Measurements from ENCODE around the gene TECPR1. TPM values are rescaled to one million over a fixed set of nuclear protein-coding genes. Genes with fewer than 3 reads are reported as not detected.

TECPR1 gene
- total and polyA plus RNA-seq, 2 experiments from 2014 or later, result 4.6 to 24.4 TPM

DNA sequence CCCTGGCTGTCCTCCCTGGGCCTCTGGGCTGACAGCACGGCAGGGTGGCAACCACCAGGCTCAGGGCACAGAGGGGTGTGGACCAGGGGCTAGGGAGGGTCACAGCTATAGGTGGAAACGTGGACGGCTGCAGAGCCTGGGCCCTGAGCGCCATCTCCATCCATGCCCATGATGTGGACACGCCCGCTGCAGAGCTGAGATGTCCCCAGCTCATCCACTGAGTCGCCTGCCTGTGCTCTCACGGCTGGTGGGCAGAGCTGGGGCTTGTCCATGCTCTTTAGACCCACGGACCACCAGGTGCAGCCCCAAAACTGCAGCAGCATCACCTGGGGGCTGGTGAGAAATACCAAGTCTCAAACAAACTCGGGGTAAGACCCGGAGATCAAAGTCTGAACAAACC, 16.1 kb downstream of the TECPR1 start (continued):
- no peak for TF ChIP-seq STAT1 (IDR thresholded peaks at IDR 0.05; ENCODE audit: unreplicated experiment)
- TF ChIP-seq, protein P1, sequence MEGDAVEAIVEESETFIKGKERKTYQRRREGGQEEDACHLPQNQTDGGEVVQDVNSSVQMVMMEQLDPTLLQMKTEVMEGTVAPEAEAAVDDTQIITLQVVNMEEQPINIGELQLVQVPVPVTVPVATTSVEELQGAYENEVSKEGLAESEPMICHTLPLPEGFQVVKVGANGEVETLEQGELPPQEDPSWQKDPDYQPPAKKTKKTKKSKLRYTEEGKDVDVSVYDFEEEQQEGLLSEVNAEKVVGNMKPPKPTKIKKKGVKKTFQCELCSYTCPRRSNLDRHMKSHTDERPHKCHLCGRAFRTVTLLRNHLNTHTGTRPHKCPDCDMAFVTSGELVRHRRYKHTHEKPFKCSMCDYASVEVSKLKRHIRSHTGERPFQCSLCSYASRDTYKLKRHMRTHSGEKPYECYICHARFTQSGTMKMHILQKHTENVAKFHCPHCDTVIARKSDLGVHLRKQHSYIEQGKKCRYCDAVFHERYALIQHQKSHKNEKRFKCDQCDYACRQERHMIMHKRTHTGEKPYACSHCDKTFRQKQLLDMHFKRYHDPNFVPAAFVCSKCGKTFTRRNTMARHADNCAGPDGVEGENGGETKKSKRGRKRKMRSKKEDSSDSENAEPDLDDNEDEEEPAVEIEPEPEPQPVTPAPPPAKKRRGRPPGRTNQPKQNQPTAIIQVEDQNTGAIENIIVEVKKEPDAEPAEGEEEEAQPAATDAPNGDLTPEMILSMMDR (conservative IDR thresholded peaks at IDR 0.05; ENCODE audit: low read depth in 2 of 2), result no peak
- TF ChIP-seq CREB1 (CRISPR knock-in tag; IDR thresholded peaks at IDR 0.05; ENCODE audit: low read depth), result no peak
- TF ChIP-seq, protein P2, sequence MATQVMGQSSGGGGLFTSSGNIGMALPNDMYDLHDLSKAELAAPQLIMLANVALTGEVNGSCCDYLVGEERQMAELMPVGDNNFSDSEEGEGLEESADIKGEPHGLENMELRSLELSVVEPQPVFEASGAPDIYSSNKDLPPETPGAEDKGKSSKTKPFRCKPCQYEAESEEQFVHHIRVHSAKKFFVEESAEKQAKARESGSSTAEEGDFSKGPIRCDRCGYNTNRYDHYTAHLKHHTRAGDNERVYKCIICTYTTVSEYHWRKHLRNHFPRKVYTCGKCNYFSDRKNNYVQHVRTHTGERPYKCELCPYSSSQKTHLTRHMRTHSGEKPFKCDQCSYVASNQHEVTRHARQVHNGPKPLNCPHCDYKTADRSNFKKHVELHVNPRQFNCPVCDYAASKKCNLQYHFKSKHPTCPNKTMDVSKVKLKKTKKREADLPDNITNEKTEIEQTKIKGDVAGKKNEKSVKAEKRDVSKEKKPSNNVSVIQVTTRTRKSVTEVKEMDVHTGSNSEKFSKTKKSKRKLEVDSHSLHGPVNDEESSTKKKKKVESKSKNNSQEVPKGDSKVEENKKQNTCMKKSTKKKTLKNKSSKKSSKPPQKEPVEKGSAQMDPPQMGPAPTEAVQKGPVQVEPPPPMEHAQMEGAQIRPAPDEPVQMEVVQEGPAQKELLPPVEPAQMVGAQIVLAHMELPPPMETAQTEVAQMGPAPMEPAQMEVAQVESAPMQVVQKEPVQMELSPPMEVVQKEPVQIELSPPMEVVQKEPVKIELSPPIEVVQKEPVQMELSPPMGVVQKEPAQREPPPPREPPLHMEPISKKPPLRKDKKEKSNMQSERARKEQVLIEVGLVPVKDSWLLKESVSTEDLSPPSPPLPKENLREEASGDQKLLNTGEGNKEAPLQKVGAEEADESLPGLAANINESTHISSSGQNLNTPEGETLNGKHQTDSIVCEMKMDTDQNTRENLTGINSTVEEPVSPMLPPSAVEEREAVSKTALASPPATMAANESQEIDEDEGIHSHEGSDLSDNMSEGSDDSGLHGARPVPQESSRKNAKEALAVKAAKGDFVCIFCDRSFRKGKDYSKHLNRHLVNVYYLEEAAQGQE (IDR thresholded peaks at IDR 0.05; ENCODE audit: unreplicated experiment), result no peak
- TF ChIP-seq, protein P3, sequence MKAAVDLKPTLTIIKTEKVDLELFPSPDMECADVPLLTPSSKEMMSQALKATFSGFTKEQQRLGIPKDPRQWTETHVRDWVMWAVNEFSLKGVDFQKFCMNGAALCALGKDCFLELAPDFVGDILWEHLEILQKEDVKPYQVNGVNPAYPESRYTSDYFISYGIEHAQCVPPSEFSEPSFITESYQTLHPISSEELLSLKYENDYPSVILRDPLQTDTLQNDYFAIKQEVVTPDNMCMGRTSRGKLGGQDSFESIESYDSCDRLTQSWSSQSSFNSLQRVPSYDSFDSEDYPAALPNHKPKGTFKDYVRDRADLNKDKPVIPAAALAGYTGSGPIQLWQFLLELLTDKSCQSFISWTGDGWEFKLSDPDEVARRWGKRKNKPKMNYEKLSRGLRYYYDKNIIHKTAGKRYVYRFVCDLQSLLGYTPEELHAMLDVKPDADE (IDR thresholded peaks at IDR 0.05), result no peak
- no peak for TF ChIP-seq ZNF114 (CRISPR knock-in tag; IDR thresholded peaks at IDR 0.05)
- TF ChIP-seq NANOG (IDR thresholded peaks at IDR 0.05; ENCODE audit: borderline replicate concordance), result no peak
- no peak for TF ChIP-seq EZH2 (IDR thresholded peaks at IDR 0.05; ENCODE audit: low read depth, unreplicated experiment)
- no peak for TF ChIP-seq ZNF331 (CRISPR knock-in tag; IDR thresholded peaks at IDR 0.05; ENCODE audit: low read depth)
- no peak for TF ChIP-seq EZH2phosphoT487 (IDR thresholded peaks at IDR 0.05; ENCODE audit: unreplicated experiment)
- TF ChIP-seq POLR2AphosphoS5 (IDR thresholded peaks at IDR 0.05; ENCODE audit: low read depth), result no peak

DNA sequence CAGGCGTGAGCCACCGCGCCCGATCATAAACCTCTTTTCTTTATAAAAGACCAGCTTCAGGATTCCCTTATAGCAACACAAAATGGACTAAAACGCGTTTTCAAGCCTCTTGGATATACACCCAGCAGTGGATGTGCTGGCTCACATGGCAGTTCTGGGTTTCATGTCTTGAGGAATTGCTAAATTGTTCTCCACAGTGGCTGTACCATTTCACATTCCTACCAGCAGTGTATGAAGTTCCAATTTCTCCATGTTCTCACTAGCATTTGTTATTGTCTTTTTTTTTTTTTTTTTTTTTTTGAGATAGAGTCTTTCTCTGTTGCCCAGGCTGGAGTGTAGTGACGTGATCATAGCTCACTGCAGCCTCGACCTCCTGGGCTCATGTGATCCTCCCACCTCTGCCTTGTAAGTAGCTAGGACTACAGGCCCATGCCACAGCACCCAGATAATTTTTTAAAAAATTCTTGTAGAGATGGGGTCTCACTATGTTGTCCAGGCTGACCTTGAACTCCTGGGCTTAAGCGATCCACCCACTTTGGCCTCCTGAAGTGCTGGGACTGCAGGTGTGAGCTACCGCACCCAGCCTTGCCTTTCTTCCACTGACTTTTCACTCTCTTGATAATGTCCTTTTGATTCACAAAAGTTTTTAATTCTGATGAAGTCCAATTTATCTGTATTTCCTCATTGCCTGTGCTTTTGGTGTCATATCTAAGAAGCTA, 17.4 kb downstream of the TECPR1 start:
- no peaks in the 10 kb centered on the region for H3K27me3 ChIP-seq (ENCODE audit: insufficient read depth)
- H3K4me3 ChIP-seq, result no peak overlapping the region
- H3K27ac ChIP-seq (ENCODE audit: low read depth), result no peak overlapping the region
- no peaks in the 10 kb centered on the region for H3K79me2 ChIP-seq (replicated peaks; ENCODE audit: insufficient read depth)
- Mint-ChIP-seq H3K27me3 (ENCODE audit: insufficient read depth, low read depth, poor library complexity) (peaks cover 9% of the 10 kb centered on the region), H3K27ac (no peak overlapping the region), H3K36me3 (ENCODE audit: low read depth) (no peaks in the 10 kb centered on the region), H3K4me3 (no peak overlapping the region), H3K4me1 (no peaks in the 10 kb centered on the region), H3K9me3 (no peaks in the 10 kb centered on the region)
- no peaks in the 10 kb centered on the region for H4K20me1 ChIP-seq (replicated peaks; ENCODE audit: insufficient read depth)
- H3K4me2 ChIP-seq, result no peak overlapping the region
- no peaks in the 10 kb centered on the region for H3K36me3 ChIP-seq (ENCODE audit: insufficient read depth)
- no peak for DNase-seq (ENCODE audit: low spot score)
- no peaks in the 10 kb centered on the region for H3K9me2 ChIP-seq (ENCODE audit: insufficient read depth)
- ATAC-seq, result no peak
- no peak overlapping the region for H2AFZ ChIP-seq
- no peaks in the 10 kb centered on the region for H3F3A ChIP-seq (replicated peaks; ENCODE audit: low read depth)
- H3K4me1 ChIP-seq (ENCODE audit: insufficient read depth), result no peaks in the 10 kb centered on the region
- TF ChIP-seq, protein P2 (IDR thresholded peaks at IDR 0.05; ENCODE audit: unreplicated experiment), result no peak
- TF ChIP-seq EZH2phosphoT487 (IDR thresholded peaks at IDR 0.05; ENCODE audit: unreplicated experiment) (no peak), EZH2 (IDR thresholded peaks at IDR 0.05; ENCODE audit: low read depth, unreplicated experiment) (no peak), ZNF331 (CRISPR knock-in tag; IDR thresholded peaks at IDR 0.05; ENCODE audit: low read depth) (no peak), JUNB (IDR thresholded peaks at IDR 0.05; ENCODE audit: unreplicated experiment) (no peak), POLR2AphosphoS5 (IDR thresholded peaks at IDR 0.05; ENCODE audit: low read depth) (no peak), CREB1 (CRISPR knock-in tag; IDR thresholded peaks at IDR 0.05; ENCODE audit: low read depth) (no peak)
- TF ChIP-seq, protein P1 (conservative IDR thresholded peaks at IDR 0.05; ENCODE audit: low read depth in 2 of 2), result no peak
- TF ChIP-seq, protein P3 (IDR thresholded peaks at IDR 0.05), result no peak

Measured in GM23338 (cell line).